Measurements from ENCODE around the gene XIRP1.
"Not testable (repeated sequence)": the region's sequence is repeated elsewhere in the genome, so short reads cannot be mapped to it uniquely, and the experiment has no call there.

XIRP1 gene

DNA sequence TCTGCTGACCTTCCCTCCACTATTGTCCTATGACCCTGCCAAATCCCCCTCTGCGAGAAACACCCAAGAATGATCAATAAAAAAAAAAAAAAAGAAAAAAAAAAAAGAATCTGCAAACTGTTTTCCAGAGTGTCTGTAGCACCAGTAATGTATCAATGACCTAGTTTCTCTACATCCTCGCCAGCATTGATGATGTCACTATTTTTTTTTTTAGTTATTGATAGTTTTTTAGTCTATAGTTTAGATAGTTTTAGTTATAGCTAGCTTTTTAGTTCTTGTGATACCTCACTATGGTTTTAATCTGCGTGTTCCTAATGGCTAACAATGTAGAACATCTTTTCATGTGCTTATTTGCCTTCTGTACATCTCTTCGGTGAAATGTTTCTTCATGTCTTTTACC lies 36.1 kb upstream of the XIRP1 start:
- TF ChIP-seq, protein P1, sequence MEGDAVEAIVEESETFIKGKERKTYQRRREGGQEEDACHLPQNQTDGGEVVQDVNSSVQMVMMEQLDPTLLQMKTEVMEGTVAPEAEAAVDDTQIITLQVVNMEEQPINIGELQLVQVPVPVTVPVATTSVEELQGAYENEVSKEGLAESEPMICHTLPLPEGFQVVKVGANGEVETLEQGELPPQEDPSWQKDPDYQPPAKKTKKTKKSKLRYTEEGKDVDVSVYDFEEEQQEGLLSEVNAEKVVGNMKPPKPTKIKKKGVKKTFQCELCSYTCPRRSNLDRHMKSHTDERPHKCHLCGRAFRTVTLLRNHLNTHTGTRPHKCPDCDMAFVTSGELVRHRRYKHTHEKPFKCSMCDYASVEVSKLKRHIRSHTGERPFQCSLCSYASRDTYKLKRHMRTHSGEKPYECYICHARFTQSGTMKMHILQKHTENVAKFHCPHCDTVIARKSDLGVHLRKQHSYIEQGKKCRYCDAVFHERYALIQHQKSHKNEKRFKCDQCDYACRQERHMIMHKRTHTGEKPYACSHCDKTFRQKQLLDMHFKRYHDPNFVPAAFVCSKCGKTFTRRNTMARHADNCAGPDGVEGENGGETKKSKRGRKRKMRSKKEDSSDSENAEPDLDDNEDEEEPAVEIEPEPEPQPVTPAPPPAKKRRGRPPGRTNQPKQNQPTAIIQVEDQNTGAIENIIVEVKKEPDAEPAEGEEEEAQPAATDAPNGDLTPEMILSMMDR (conservative IDR thresholded peaks at IDR 0.05; ENCODE audit: low read depth) = no peak
- H3K27ac ChIP-seq = no peak overlapping the region
- ChIA-PET CTCF (no interaction called here), POLR2A (ENCODE audit: low non-redundant PET) (no interaction called here)
- DNase-seq (ENCODE audit: low spot score) = no peak

DNA sequence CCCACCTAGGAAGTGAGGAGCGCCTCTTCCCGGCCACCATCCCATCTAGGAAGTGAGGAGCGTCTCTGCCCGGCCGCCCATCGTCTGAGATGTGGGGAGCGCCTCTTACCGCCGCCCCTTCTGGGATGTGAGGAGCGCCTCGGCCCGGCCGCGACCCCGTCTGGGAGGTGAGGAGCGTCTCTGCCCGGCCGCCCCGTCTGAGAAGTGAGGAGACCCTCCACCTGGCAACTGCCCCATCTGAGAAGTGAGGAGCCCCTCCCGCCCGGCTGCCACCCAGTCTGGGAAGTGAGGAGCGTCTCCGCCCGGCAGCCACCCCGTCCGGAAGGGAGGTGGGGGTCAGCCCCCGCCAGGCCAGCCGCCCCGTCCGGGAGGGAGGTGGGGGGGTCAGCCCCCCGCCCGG lies 35.2 kb upstream of the XIRP1 start:
- H3K27ac ChIP-seq; POLR2A ChIA-PET (ENCODE audit: low non-redundant PET); DNase-seq (ENCODE audit: low spot score); CTCF ChIA-PET: not testable (repeated sequence)

DNA sequence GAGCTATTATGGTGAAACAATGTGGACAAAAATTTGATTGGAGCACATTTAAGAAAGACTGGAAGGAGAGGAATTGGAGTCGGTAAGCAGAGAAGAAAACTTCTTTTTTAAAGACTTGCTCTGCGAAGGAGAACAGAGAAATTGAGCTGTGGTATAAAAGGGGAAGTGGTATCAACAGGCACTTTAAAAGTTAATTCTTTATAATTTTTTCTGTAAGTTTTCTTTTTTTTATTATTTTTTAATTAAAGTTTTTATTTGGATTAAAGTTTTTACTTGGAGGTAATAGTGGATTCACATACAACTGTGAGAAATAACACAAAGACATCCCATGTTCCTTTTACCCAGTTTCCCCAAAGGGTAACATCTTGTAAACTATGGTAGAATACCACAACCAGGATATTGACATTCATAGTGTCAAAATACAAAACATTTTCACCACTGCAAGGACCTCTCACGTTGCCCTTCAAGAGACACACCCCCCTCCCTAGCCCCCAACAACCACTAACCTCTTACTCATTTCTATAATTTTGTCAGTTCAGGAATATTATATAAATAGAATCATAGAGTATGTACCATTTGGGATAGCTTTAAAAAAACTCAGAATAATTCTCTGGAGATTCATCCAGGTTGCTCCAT lies 33.8 kb upstream of the XIRP1 start:
- ChIA-PET CTCF (no interaction called here), POLR2A (ENCODE audit: low non-redundant PET) (no interaction called here)
- no peak for DNase-seq (ENCODE audit: low spot score)
- TF ChIP-seq, protein P1 (conservative IDR thresholded peaks at IDR 0.05; ENCODE audit: low read depth) = no peak
- no peak overlapping the region for H3K27ac ChIP-seq

DNA sequence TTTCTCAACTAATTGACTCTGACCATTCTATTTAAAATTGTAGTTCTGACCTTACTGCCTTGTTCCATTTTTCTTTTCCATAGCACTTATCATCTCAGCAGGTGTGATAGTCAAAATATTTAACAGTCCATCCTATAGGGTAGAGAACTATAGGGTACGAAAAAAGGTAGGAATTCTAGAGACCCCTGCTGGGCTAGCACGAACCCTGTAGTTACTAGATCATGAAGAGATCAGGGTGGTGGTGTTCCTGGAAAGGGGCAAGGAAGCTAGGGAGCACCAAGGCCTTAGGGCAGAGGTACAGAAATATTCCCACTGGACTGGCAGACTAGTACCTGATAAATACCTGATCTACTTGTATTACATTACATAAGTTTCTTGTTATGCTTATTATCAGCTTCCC lies 31.9 kb upstream of the XIRP1 start:
- no peak for DNase-seq (ENCODE audit: low spot score)
- ChIA-PET CTCF (no interaction called here), POLR2A (ENCODE audit: low non-redundant PET) (no interaction called here)
- no peak overlapping the region for H3K27ac ChIP-seq
- TF ChIP-seq, protein P1 (conservative IDR thresholded peaks at IDR 0.05; ENCODE audit: low read depth) = no peak

DNA sequence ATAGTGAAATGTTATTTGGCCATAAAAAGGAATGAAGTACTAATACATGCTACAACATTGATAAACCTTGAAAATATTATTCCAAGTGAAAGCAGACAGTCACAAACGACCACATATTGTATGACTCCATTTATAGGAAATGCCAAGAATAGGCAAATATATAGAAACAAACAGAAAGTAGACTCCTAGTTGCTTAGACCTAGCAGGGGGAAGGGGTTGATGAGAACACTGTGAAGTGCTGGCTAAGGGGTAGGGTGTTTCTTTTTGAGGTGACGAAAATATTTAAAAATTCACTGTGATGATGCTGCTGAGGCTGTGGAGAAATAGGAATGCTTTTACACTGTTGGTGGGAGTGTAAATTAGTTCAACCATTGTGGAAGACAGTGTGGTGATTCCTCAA lies 30.5 kb upstream of the XIRP1 start:
- DNase-seq (ENCODE audit: low spot score) = no peak
- no peak overlapping the region for H3K27ac ChIP-seq
- TF ChIP-seq, protein P1 (conservative IDR thresholded peaks at IDR 0.05; ENCODE audit: low read depth) = no peak
- ChIA-PET CTCF (no interaction called here), POLR2A (ENCODE audit: low non-redundant PET) (no interaction called here)

DNA sequence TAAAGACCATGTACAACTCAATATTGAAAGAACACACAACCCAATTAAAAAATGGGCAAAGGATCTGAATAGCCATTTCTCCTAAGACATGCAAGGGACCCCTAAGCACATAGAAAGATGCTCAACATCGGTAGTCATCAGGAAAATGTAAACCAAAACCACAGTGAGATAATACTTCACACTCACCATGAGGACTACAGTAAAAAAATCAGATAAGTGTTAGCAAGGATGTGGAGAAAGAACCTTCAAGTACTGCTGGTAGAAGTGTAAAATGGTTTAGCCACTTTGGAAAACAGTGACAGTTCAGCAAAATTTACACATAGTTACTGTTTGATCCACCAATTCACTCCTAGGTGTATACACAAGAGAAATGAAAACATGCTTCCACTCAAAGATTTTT lies 30.1 kb upstream of the XIRP1 start:
- POLR2A ChIA-PET (ENCODE audit: low non-redundant PET) = no interaction called here
- no peak overlapping the region for H3K27ac ChIP-seq

DNA sequence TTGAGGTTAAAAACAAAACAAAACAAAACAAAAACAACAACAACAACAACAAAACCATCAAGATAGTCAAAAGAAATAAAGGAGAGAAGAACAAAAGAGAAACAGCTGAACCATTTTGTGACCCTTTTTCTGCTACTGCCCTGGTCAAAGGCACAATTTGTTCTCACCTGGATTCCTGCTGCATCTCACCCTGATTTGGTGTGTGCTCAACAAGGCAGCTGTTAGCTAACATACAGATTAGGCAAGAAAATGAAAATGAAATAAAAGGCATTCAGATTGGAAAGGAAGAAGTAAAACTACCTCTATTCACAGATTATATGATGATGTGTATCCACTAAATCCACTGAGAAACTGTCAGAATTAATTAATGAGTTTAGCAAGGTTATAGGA lies 28.7 kb upstream of the XIRP1 start:
- POLR2A ChIA-PET (ENCODE audit: low non-redundant PET) = no interaction called here
- CTCF ChIA-PET = no interaction called here
- no peak overlapping the region for H3K27ac ChIP-seq
- DNase-seq (ENCODE audit: low spot score) = no peak
- TF ChIP-seq, protein P1 (conservative IDR thresholded peaks at IDR 0.05; ENCODE audit: low read depth) = no peak

More for the DNA sequence above, 30.1 kb upstream of the XIRP1 start:
- DNase-seq (ENCODE audit: low spot score) = no peak
- CTCF ChIA-PET = no interaction called here
- TF ChIP-seq, protein P1 (conservative IDR thresholded peaks at IDR 0.05; ENCODE audit: low read depth) = no peak
